ENCODE data around the gene HECTD1. TPM values are rescaled to one million over a fixed set of nuclear protein-coding genes. Genes with fewer than 3 reads are reported as not detected.
"Not testable (repeated sequence)": the region's sequence is repeated elsewhere in the genome, so short reads cannot be mapped to it uniquely, and the experiment has no call there.

Gene HECTD1
- total RNA-seq = 155 and 180 TPM in 2 replicates
- 49.4 and 61.4 TPM in 2 replicates for polyA plus RNA-seq

DNA sequence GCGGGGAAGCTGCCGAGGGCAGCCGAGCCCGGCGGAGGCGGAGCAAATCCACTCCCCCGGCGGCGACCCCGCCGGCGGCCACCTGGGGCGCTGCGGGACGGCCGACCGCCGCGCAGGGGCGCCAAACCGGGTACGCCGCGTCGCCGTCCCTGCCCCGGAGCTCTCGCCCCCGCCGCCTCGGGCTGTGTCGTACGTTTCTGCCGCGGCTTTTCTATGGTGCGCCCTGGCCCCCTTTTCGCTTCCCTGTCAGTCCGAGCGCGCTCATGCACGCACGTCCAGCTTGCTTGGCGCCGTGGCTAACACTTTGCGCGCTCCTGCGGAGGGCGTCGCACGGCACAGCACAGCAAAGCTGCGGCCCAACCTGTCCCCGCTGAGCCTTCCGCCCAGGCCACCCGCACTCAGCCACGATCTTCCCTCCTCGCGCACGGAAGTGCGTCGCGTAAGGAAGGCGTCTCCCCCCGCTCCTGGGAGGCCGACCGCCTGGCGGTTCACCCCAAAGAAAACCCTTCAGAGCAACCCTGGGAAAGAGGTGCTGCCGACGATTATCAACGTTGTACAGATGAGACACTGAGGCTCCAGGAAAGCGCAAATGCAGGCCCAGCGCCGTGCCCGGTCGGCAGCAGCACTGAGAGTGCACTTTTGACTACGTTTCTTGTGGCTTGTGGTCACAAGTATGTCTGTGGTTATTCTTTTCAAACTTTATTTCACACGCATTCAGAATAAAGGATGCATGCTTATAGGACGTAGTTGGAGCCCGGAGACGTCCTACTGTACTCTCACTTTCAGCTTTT, at the start of gene HECTD1:
TSS of gene HECTD1 (minus strand) at position 39 of the 791 bp plus-strand sequence. CDS start 1,857 bp downstream, outside the sequence.
- Histone ChIP-seq H3K9me3 (ENCODE audit: low read depth) (no peaks in the 10 kb centered on the region), H3K36me3 (no peaks in the 10 kb centered on the region), H3K27me3 (no peaks in the 10 kb centered on the region), H3K27ac (peak within 1 kb of the TSS; percentile 99), H3K4me1 (ENCODE audit: low read depth) (peaks cover 22% of the 10 kb centered on the region), H3K4me3 (peak within 1 kb of the TSS; percentile 59)
- peak; percentile 93 to 95 for DNase-seq (ENCODE audit: low read depth in 1 of 2, low spot score in 1 of 2)
- TF ChIP-seq, protein P1, sequence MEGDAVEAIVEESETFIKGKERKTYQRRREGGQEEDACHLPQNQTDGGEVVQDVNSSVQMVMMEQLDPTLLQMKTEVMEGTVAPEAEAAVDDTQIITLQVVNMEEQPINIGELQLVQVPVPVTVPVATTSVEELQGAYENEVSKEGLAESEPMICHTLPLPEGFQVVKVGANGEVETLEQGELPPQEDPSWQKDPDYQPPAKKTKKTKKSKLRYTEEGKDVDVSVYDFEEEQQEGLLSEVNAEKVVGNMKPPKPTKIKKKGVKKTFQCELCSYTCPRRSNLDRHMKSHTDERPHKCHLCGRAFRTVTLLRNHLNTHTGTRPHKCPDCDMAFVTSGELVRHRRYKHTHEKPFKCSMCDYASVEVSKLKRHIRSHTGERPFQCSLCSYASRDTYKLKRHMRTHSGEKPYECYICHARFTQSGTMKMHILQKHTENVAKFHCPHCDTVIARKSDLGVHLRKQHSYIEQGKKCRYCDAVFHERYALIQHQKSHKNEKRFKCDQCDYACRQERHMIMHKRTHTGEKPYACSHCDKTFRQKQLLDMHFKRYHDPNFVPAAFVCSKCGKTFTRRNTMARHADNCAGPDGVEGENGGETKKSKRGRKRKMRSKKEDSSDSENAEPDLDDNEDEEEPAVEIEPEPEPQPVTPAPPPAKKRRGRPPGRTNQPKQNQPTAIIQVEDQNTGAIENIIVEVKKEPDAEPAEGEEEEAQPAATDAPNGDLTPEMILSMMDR (IDR thresholded peaks at IDR 0.05; ENCODE audit: low read depth, low read length) = peak; percentile 43

DNA sequence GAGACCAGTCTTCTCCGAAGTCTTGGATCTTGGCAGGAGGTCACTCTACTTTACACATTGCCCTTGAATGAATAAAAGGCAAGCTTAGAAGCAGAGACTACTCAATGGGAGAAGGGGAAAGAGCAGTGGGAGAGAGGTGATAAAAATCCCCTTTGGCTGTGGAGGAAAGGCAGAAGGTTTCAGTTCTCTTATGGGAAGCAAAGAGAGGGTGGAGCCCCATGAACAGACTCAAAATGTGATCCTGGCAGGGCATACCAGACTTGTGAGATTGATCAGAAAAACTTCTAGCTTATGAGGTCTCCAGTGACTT, 49.6 kb upstream of the HECTD1 start:
- Histone ChIP-seq H3K27me3 (no peaks in the 10 kb centered on the region), H3K4me3 (no peak overlapping the region), H3K27ac (no peak overlapping the region), H3K36me3 (no peaks in the 10 kb centered on the region), H3K9me3 (ENCODE audit: low read depth) (no peaks in the 10 kb centered on the region), H3K4me1 (ENCODE audit: low read depth) (no peaks in the 10 kb centered on the region)
- no peak for DNase-seq (ENCODE audit: low read depth in 1 of 2, low spot score in 1 of 2)
- TF ChIP-seq, protein P1 (IDR thresholded peaks at IDR 0.05; ENCODE audit: low read depth, low read length) = no peak

DNA sequence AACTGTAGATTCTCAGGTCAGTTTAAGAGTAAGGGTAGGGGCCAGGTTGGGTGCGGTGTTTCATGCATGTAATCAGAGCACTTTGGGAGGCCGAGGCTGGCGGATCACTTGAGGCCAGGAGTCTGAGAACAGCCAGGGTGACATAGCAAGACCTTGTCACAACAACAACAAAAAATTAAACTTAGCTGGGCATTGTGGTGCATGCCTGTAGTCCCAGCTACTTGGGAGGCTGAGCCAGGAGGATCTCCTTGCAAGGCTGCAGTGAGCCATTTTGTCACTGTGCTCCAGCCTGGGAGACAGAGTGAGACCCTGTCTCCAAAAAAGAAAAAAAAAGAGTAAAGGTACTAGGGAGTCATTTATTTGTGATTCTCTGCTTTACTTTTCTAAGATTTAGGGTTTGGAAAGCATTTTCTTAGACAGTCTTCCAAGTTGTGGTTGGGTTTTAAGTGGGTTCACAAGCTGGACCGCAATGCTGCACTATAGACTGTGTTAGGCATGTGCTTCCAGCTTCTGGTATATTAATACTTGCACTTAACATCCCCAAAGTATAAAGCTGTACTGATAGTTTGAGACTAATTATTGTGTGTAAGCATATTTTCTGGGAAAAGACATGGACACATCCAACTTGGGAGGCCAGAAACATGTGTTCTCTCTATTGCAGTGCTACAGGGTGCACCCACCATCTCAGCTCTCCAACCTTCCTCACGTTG, 49.1 kb upstream of the HECTD1 start:
- no peak for DNase-seq (ENCODE audit: low read depth in 1 of 2, low spot score in 1 of 2)
- H3K4me1 ChIP-seq (ENCODE audit: low read depth) = no peaks in the 10 kb centered on the region
- no peak overlapping the region for H3K4me3 ChIP-seq
- TF ChIP-seq, protein P1 (IDR thresholded peaks at IDR 0.05; ENCODE audit: low read depth, low read length) = no peak
- no peak overlapping the region for H3K27ac ChIP-seq
- no peaks in the 10 kb centered on the region for H3K27me3 ChIP-seq
- H3K9me3 ChIP-seq (ENCODE audit: low read depth) = no peaks in the 10 kb centered on the region
- no peaks in the 10 kb centered on the region for H3K36me3 ChIP-seq

DNA sequence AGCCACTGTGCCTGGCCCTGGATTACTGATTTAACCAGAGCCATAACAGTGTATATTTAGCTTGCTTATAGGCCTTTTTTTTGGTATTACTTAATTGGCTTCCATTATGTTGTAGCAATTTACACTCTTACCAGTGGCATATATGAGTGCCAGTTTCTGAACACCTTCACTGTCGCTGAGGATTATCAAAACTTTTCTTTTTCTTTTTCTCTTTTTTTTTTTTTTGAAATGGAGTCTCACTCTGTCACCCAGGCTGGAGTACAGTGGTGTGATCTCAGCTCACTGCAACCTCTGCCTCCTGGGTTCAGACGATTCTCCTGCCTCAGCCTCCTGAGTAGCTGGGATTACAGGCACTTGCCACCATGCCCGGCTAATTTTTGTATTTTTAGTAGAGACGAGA, 48.3 kb upstream of the HECTD1 start:
- not testable (repeated sequence) for H3K27ac ChIP-seq; H3K27me3 ChIP-seq; DNase-seq (ENCODE audit: low read depth in 1 of 2, low spot score in 1 of 2); H3K9me3 ChIP-seq (ENCODE audit: low read depth); H3K36me3 ChIP-seq; H3K4me1 ChIP-seq (ENCODE audit: low read depth); H3K4me3 ChIP-seq

DNA sequence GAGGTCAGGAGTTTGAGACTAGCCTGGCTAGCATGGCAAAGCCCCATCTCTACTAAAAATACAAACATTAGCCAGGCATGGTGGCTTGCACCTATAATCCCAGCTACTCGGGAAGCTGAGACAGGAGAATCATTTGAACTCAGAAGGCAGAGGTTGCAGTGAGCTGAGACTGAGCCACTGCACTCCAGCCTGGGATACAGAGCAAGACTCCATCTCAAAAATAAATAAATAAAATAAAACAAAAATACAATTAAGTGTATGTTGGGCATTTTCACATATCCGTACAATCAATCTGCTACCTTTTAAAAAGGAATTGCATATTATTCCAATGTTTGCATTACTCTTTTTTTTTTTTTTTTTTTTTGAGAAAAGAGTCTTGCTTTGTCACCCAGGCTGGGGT, 47.7 kb upstream of the HECTD1 start:
- DNase-seq (ENCODE audit: low read depth in 1 of 2, low spot score in 1 of 2) = no peak
- Histone ChIP-seq H3K9me3 (ENCODE audit: low read depth) (no peaks in the 10 kb centered on the region), H3K4me1 (ENCODE audit: low read depth) (no peaks in the 10 kb centered on the region), H3K4me3 (no peak overlapping the region), H3K27me3 (no peaks in the 10 kb centered on the region), H3K36me3 (no peaks in the 10 kb centered on the region), H3K27ac (no peak overlapping the region)
- TF ChIP-seq, protein P1 (IDR thresholded peaks at IDR 0.05; ENCODE audit: low read depth, low read length) = no peak
